ENCODE results near the gene IMMP2L.
"Not testable (repeated sequence)": the region's sequence is repeated elsewhere in the genome, so short reads cannot be mapped to it uniquely, and the experiment has no call there.

Gene IMMP2L

GRCh38 chr7:111561904-111562732 lies at the start of gene IMMP2L:
Gene IMMP2L, minus strand, starts transcription at chr7:111562492.
- H3K27me3 Mint-ChIP-seq (ENCODE audit: low read depth): no peaks in the 10 kb centered on the region
- peak within 1 kb of the TSS; percentile 82 to 97 (median 86) for H3K27ac Mint-ChIP-seq
- peaks cover 6% of the 10 kb centered on the region for H3K36me3 Mint-ChIP-seq (ENCODE audit: low read depth)
- peaks cover 34% of the 10 kb centered on the region for H3K4me1 Mint-ChIP-seq
- peak within 1 kb of the TSS; percentile 84 to 92 (median 91) for H3K4me3 Mint-ChIP-seq
- H3K9me3 Mint-ChIP-seq: no peaks in the 10 kb centered on the region
- TF ChIP-seq CTCF (IDR thresholded peaks at IDR 0.05; ENCODE audit: unreplicated experiment in 3 of 3): peak; percentile 34 to 48 (median 34)

GRCh38 chr7:111609483-111610254 lies 47.4 kb upstream of the IMMP2L start:
- H3K9me3 Mint-ChIP-seq: peaks cover 11% of the 10 kb centered on the region
- not testable (repeated sequence) for H3K27me3 Mint-ChIP-seq (ENCODE audit: low read depth); H3K4me3 Mint-ChIP-seq; H3K36me3 Mint-ChIP-seq (ENCODE audit: low read depth); H3K4me1 Mint-ChIP-seq; H3K27ac Mint-ChIP-seq

GRCh38 chr7:111607621-111608020 lies 45.3 kb upstream of the IMMP2L start:
- H3K4me1 Mint-ChIP-seq: no peaks in the 10 kb centered on the region

GRCh38 chr7:111605246-111605645 lies 43.0 kb upstream of the IMMP2L start:
- Mint-ChIP-seq H3K27me3 (ENCODE audit: low read depth) (no peaks in the 10 kb centered on the region), H3K27ac (no peak overlapping the region), H3K4me3 (no peak overlapping the region), H3K4me1 (no peaks in the 10 kb centered on the region), H3K36me3 (ENCODE audit: low read depth) (no peaks in the 10 kb centered on the region), H3K9me3 (peaks cover 4% of the 10 kb centered on the region)
- TF ChIP-seq CTCF (IDR thresholded peaks at IDR 0.05; ENCODE audit: unreplicated experiment in 3 of 3): no peak

More at GRCh38 chr7:111607621-111608020, 45.3 kb upstream of the IMMP2L start:
- no peak overlapping the region for H3K27ac Mint-ChIP-seq
- H3K36me3 Mint-ChIP-seq (ENCODE audit: low read depth): no peaks in the 10 kb centered on the region
- H3K4me3 Mint-ChIP-seq: no peak overlapping the region
- H3K9me3 Mint-ChIP-seq: peaks cover 11% of the 10 kb centered on the region
- TF ChIP-seq CTCF (IDR thresholded peaks at IDR 0.05; ENCODE audit: unreplicated experiment in 3 of 3): no peak
- no peaks in the 10 kb centered on the region for H3K27me3 Mint-ChIP-seq (ENCODE audit: low read depth)

- no peak overlapping the region for H3K4me3 Mint-ChIP-seq
- peaks cover 4% of the 10 kb centered on the region for H3K27me3 Mint-ChIP-seq (ENCODE audit: low read depth)
- no peak for TF ChIP-seq CTCF (IDR thresholded peaks at IDR 0.05; ENCODE audit: unreplicated experiment in 3 of 3)
- no peak overlapping the region for H3K27ac Mint-ChIP-seq
- H3K4me1 Mint-ChIP-seq: no peaks in the 10 kb centered on the region
- no peaks in the 10 kb centered on the region for H3K36me3 Mint-ChIP-seq (ENCODE audit: low read depth)
- peaks cover 10% of the 10 kb centered on the region for H3K9me3 Mint-ChIP-seq
Measured at GRCh38 chr7:111600091-111600490, 37.8 kb upstream of the IMMP2L start.

GRCh38 chr7:111595780-111596179 lies 33.5 kb upstream of the IMMP2L start:
- Mint-ChIP-seq H3K9me3 (peaks cover 9% of the 10 kb centered on the region), H3K4me1 (no peaks in the 10 kb centered on the region), H3K27me3 (ENCODE audit: low read depth) (peaks cover 4% of the 10 kb centered on the region), H3K4me3 (no peak overlapping the region), H3K36me3 (ENCODE audit: low read depth) (no peaks in the 10 kb centered on the region), H3K27ac (no peak overlapping the region)
- TF ChIP-seq CTCF (IDR thresholded peaks at IDR 0.05; ENCODE audit: unreplicated experiment in 3 of 3): no peak
